HepG2 (cell line): ENCODE results near the gene DICER1. TPM values are rescaled to one million over a fixed set of nuclear protein-coding genes. Genes with fewer than 3 reads are reported as not detected.
A peak's percentile ranks its signal among the peaks of the same experiment; 100 is the strongest.
"Not testable (repeated sequence)": the region's sequence is repeated elsewhere in the genome, so short reads cannot be mapped to it uniquely, and the experiment has no call there.

Experiments
- ATAC-seq: fragments of 200-7000 bp; cut with Tn5 transposase; 3 replicates; pipeline ENCODE4 v1.9.1; 2020; ENCODE audit warnings: mild to moderate bottlenecking, moderate library complexity
- BruUV-seq: library from RNA; stranded (reverse); fragments of 400-500 nt; replicated peaks from 2 replicates; lab custom pipeline; 2021; lab: Mats Ljungman, UMichigan
- CTCF ChIA-PET: fragments of 300-600 bp; formaldehyde crosslinking; extraction: SDS; loops from one replicate; lab custom pipeline; 2021; ENCODE audit warnings: low total read pairs, inconsistent platforms, low intra/inter-chr PET ratio; lab: Yijun Ruan, JAX
- POLR2A ChIA-PET: fragments of 350-600 bp; sonication (Branson Sonifier 250); formaldehyde crosslinking; loops from one replicate; lab custom pipeline; 2020; ENCODE audit warnings: antibody characterized with exemption, inconsistent platforms; lab: Yijun Ruan, JAX
- DNase-seq: peaks from one replicate; pipeline ENCODE4 v3.0.0-alpha.2; 2015; ENCODE audit warnings: low spot score
- FAIRE-seq: peaks from 3 replicates; lab custom pipeline; 2011; peaks lifted over from hg19 to GRCh38; lab: Jason Lieb, UNC
- H2AFZ ChIP-seq: one replicate; pipeline ENCODE4 v1.6.1; 2011; ENCODE audit warnings: low read length, inconsistent platforms
- H3K27ac ChIP-seq: fragments of 300-600 bp; 3 replicates; pipeline ENCODE4 v1.8.0; 2011; ENCODE audit warnings: mixed run types, mild to moderate bottlenecking, mixed read lengths, low read length, inconsistent platforms; ENCODE audit not compliant: insufficient read depth; ENCODE audit errors: extremely low read length
- H3K27me3 ChIP-seq, 2 experiments: fragments of 200-600 bp in 1 of 2; 2 replicates in 1 of 2; 3 replicates in 1 of 2; pipeline versions ENCODE4 v1.6.0 to v1.8.0; 2011; ENCODE audit warnings: low read length in 2 of 2, mild to moderate bottlenecking in 2 of 2, moderate library complexity in 2 of 2, inconsistent platforms in 1 of 2; ENCODE audit not compliant: insufficient read depth in 2 of 2, control insufficient read depth in 1 of 2
- H3K36me3 ChIP-seq, 2 experiments: fragments of 200-600 bp in 1 of 2; replicated peaks in 1 of 2; 2 replicates in 1 of 2; 3 replicates in 1 of 2; pipeline versions ENCODE4 v1.5.1 to v1.8.0; 2011; ENCODE audit warnings: low read length in 2 of 2, inconsistent platforms in 1 of 2; ENCODE audit not compliant: insufficient read depth in 2 of 2, control insufficient read depth in 1 of 2
- H3K4me1 ChIP-seq: 2 replicates; pipeline ENCODE4 v1.5.1; 2012; ENCODE audit warnings: low read length, inconsistent platforms; ENCODE audit not compliant: insufficient read depth
- H3K4me2 ChIP-seq: 2 replicates; pipeline ENCODE4 v1.6.0; 2011; ENCODE audit warnings: low read depth, low read length, inconsistent platforms
- H3K4me3 ChIP-seq, 3 experiments: fragments of 200-600 bp in 1 of 3; sonication (generic), shearing (Covaris generic) in 1 of 3; replicated peaks in 1 of 3; 2 replicates each; pipeline ENCODE4 v1.5.1; 2011 to 2016; ENCODE audit warnings: low read length in 3 of 3, inconsistent platforms in 2 of 3, low read depth in 2 of 3, mild to moderate bottlenecking in 2 of 3, control low read depth in 1 of 3, mixed read lengths in 1 of 3; ENCODE audit not compliant: insufficient read depth in 1 of 3
- H3K79me2 ChIP-seq: one replicate; pipeline ENCODE4 v1.6.1; 2011; ENCODE audit warnings: low read length, inconsistent platforms; ENCODE audit not compliant: insufficient read depth
- H3K9ac ChIP-seq: 2 replicates; pipeline ENCODE4 v1.6.0; 2011; ENCODE audit warnings: mild to moderate bottlenecking, low read depth, low read length, inconsistent platforms; ENCODE audit not compliant: insufficient read depth
- H3K9me3 ChIP-seq: 2 replicates; pipeline ENCODE4 v1.5.1; 2012; ENCODE audit warnings: mild to moderate bottlenecking, low read length
- H4K20me1 ChIP-seq: 2 replicates; pipeline ENCODE4 v1.6.0; 2011; ENCODE audit warnings: inconsistent platforms, mild to moderate bottlenecking, low read length, moderate library complexity; ENCODE audit not compliant: insufficient read depth
- CEBPB ChIP-seq: IDR thresholded peaks from 2 replicates; pipeline ENCODE4 v1.6.1; 2011; ENCODE audit warnings: low read depth, low read length, improper control_type of control experiment, borderline replicate concordance
- KLF12 ChIP-seq: sonication (generic); formaldehyde crosslinking; IDR thresholded peaks from 2 replicates; pipeline ENCODE4 v1.4.0; 2020; ENCODE audit warnings: missing genetic modification reagents, borderline replicate concordance
- MBD4 ChIP-seq: IDR thresholded peaks from 2 replicates; pipeline ENCODE4 v1.6.1; 2012; ENCODE audit warnings: low read length, inconsistent platforms, borderline replicate concordance
- ZNF704 ChIP-seq: sonication (generic); formaldehyde crosslinking; IDR thresholded peaks from 2 replicates; pipeline ENCODE4 v1.8.1; 2023; ENCODE audit warnings: mild to moderate bottlenecking, inconsistent platforms, moderate library complexity, missing genetic modification reagents, borderline replicate concordance
- WGBS: methylation state at CpG from one replicate; pipeline ENCODE4 v1.1.6; 2017; ENCODE audit warnings: low lambda C conversion rate; 5-methylcytosine and 5-hydroxymethylcytosine counted together
- in situ Hi-C: cut with HindIII; loops from 2 replicates; pipeline ENCODE4 v1.10.0; 2017; ENCODE audit warnings: low pct_unique_long_range_greater_than_20kb; ENCODE audit not compliant: extremely low pct_ligation_motif_present
- intact Hi-C: fragments of 100-400 bp; cut with micrococcal nuclease; formaldehyde crosslinking; loops from one replicate; pipeline ENCODE4 v1.10.0; 2022; ENCODE audit not compliant: unreplicated experiment
- polyA plus RNA-seq, 8 experiments: library from polyadenylated mRNA; depleted of rRNA in 3 of 8; stranded (reverse) in 7 of 8; unstranded in 1 of 8; fragments of >200 nt; fragmentation: Illumina TruSeq in 4 of 8; extraction: Trizol in 4 of 8; gene quantifications; 2 replicates each; pipeline versions ENCODE4 v1.2.1 to v1.2.3, GENCODE V29; 2011 to 2016; ENCODE audit warnings: low read depth in 4 of 8, missing spikeins in 1 of 8, mixed read lengths in 1 of 8; ENCODE audit not compliant: insufficient read depth in 1 of 8
- total RNA-seq, 5 experiments: library from RNA; depleted of rRNA; stranded (reverse); fragments of >200 nt; fragmentation: Illumina TruSeq; extraction: Trizol; gene quantifications; 2 replicates each; pipeline ENCODE4 v1.2.3, GENCODE V29; 2016; ENCODE audit warnings: low read depth in 1 of 5

Gene DICER1
- total and polyA plus RNA-seq, 2 of the 13 experiments (the other 11 are each of a cell fraction or from before 2014, with no cell fraction given) = 31.8 to 61.9 TPM

GRCh38 chr14:95180966-95181741 is 23.8 kb upstream of the DICER1 start:
- Histone ChIP-seq H3K27ac (no peak overlapping the region), H3K4me1 (peaks cover 35% of the 10 kb centered on the region)

GRCh38 chr14:95175670-95176069 is 18.3 kb upstream of the DICER1 start:
- H3K4me1 ChIP-seq, H3K36me3 ChIP-seq, H2AFZ ChIP-seq, H3K4me3 ChIP-seq, in situ Hi-C loops, CTCF ChIA-PET, H4K20me1 ChIP-seq, H3K79me2 ChIP-seq, FAIRE-seq, ATAC-seq, H3K9me3 ChIP-seq, H3K4me2 ChIP-seq, H3K27ac ChIP-seq, H3K9ac ChIP-seq, POLR2A ChIA-PET, DNase-seq, BruUV-seq, H3K27me3 ChIP-seq, intact Hi-C loops: not testable (repeated sequence)
- WGBS = 98% methylated on average over 3 of the region's 3 CpGs

More at GRCh38 chr14:95180966-95181741, 23.8 kb upstream of the DICER1 start:
- in situ Hi-C loops = no loop called here
- H3K4me2 ChIP-seq = no peak overlapping the region
- no peak overlapping the region for H3K4me3 ChIP-seq
- no peak for TF ChIP-seq MBD4
- no peak for TF ChIP-seq KLF12 (CRISPR knock-in tag)
- TF ChIP-seq CEBPB = peak; percentile 57; the same call in 1 of the 2 replicates
- TF ChIP-seq ZNF704 (CRISPR knock-in tag) = no peak
- no peak for DNase-seq
- no TSS peak for BruUV-seq
- no peaks in the 10 kb centered on the region for H3K9me3 ChIP-seq
- intact Hi-C loops = no loop called here
- ChIA-PET POLR2A (no interaction called here), CTCF (no interaction called here)
- no peak for FAIRE-seq
- no peak overlapping the region for H3K9ac ChIP-seq
- no peak for ATAC-seq
- no peaks in the 10 kb centered on the region for H3K36me3 ChIP-seq
- no peaks in the 10 kb centered on the region for H3K79me2 ChIP-seq
- no peaks in the 10 kb centered on the region for H4K20me1 ChIP-seq
- no peaks in the 10 kb centered on the region for H3K27me3 ChIP-seq
- H2AFZ ChIP-seq = no peak overlapping the region
- WGBS = 92% methylated on average over 8 of the region's 8 CpGs
